ENCODE measurements around the gene ERN1. TPM values are rescaled to one million over a fixed set of nuclear protein-coding genes. Genes with fewer than 3 reads are reported as not detected.
A peak's percentile ranks its signal among the peaks of the same experiment; 100 is the strongest.

Gene ERN1
- total and polyA plus RNA-seq, 2 of the 13 experiments (the other 11 are each of a cell fraction or from before 2014, with no cell fraction given), result 6.0 to 12.7 TPM

DNA sequence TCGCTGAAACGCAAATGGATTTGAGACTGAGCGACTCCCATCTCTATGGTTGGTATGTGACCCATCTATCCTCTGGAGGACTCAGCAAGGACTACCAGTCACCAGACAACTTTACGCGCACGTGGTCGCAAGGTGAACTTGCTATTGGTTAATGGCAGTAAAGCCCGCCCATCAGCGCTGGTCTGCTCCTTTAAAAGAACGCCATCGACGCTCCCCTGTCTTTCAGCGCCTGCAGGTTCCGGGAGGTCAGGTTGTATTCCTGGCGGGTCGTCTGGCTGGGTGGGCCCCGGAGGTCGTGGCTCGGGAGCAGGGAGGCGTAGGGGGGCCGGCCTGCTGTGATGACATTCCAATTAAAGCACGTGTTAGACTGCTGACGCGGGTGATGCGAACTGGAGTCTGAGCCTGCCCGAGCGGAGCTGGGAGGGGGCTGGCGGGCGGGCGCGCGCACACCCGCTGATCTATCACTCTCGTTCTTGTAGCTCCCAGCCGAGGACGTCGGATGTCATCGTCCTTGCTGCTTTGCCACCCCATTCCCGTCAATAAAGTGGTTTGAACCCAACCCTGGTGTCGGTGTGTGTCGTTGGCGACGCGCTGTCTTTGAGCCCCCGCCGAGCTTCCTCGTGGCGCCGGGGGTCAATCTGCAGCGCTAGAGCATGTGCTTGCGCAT, 15.9 kb upstream of the ERN1 start (continued):
- peak; percentile 78; the same call in 1 of the 2 replicates for TF ChIP-seq ZNF383 (CRISPR knock-in tag; IDR thresholded peaks at IDR 0.05; ENCODE audit: borderline replicate concordance)
- peak; percentile 80; the same call in 1 of the 2 replicates for TF ChIP-seq MLLT10 (CRISPR knock-in tag; IDR thresholded peaks at IDR 0.05)
- TF ChIP-seq TMF1 (CRISPR knock-in tag; IDR thresholded peaks at IDR 0.05; ENCODE audit: low read depth), result peak; percentile 78; the same call in 1 of the 2 replicates
- TF ChIP-seq MTF1 (CRISPR knock-in tag; IDR thresholded peaks at IDR 0.05), result 0 out of 2 replicates have a peak, but pooled peaks have one; percentile 5
- peak; percentile 73; the same call in 1 of the 2 replicates for TF ChIP-seq POGK (CRISPR knock-in tag; conservative IDR thresholded peaks at IDR 0.05)
- peak; percentile 99 for TF ChIP-seq THAP8 (CRISPR knock-in tag; IDR thresholded peaks at IDR 0.05; ENCODE audit: borderline replicate concordance)
- TF ChIP-seq MAX (IDR thresholded peaks at IDR 0.05), result peak; percentile 92
- peak; percentile 96 for TF ChIP-seq RBM22 (optimal IDR thresholded peaks at IDR 0.05; ENCODE audit: low read length)
- TF ChIP-seq ZMYM2 (CRISPR knock-in tag; IDR thresholded peaks at IDR 0.05), result no peak; the same call in 1 of the 2 replicates
- no peak for TF ChIP-seq CCAR2 (optimal IDR thresholded peaks at IDR 0.05; ENCODE audit: low read depth, low read length)
- TF ChIP-seq ZSCAN21 (CRISPR knock-in tag; IDR thresholded peaks at IDR 0.05; ENCODE audit: borderline replicate concordance), result peak; percentile 96
- TF ChIP-seq HOXD1 (CRISPR knock-in tag; IDR thresholded peaks at IDR 0.05), result peak; percentile 61; the same call in 1 of the 2 replicates
- peak; percentile 97 for TF ChIP-seq MYC (CRISPR knock-in tag; IDR thresholded peaks at IDR 0.05; ENCODE audit: borderline replicate concordance)
- no peak; the same call in 1 of the 2 replicates for TF ChIP-seq ZNF644 (CRISPR knock-in tag; IDR thresholded peaks at IDR 0.05; ENCODE audit: low read depth)
- TF ChIP-seq ATF7 (IDR thresholded peaks at IDR 0.05), result peak; percentile 66
- TF ChIP-seq ATF7 (CRISPR knock-in tag; IDR thresholded peaks at IDR 0.05), result peak; percentile 64; the same call in 1 of the 2 replicates
- peak; percentile 45; the same call in 1 of the 2 replicates for TF ChIP-seq ATF3 (CRISPR knock-in tag; IDR thresholded peaks at IDR 0.05)
- no peak; the same call in 1 of the 2 replicates for TF ChIP-seq ATRX (CRISPR knock-in tag; IDR thresholded peaks at IDR 0.05; ENCODE audit: borderline replicate concordance)
- TF ChIP-seq DPF2 (CRISPR knock-in tag; IDR thresholded peaks at IDR 0.05; ENCODE audit: borderline replicate concordance, low read depth), result no peak
- TF ChIP-seq ZNF816 (CRISPR knock-in tag; IDR thresholded peaks at IDR 0.05; ENCODE audit: borderline replicate concordance), result peak; percentile 97
- no peak for TF ChIP-seq PLRG1 (conservative IDR thresholded peaks at IDR 0.05)
- peak; percentile 93; the same call in 1 of the 2 replicates for TF ChIP-seq SNAI1 (CRISPR knock-in tag; IDR thresholded peaks at IDR 0.05; ENCODE audit: borderline replicate concordance)
- peak; percentile 98 for TF ChIP-seq DMAP1 (CRISPR knock-in tag; IDR thresholded peaks at IDR 0.05)
- TF ChIP-seq ZNF841 (CRISPR knock-in tag; IDR thresholded peaks at IDR 0.05; ENCODE audit: borderline replicate concordance), result peak; percentile 93; the same call in 1 of the 2 replicates
- TF ChIP-seq ZNF704 (CRISPR knock-in tag; IDR thresholded peaks at IDR 0.05; ENCODE audit: borderline replicate concordance), result peak; percentile 94; the same call in 1 of the 2 replicates

All from HepG2 (cell line).